CD4-positive, alpha-beta T cell treated with Interleukin-6 at 100 ng/mL for 8 hours (primary cell): ENCODE results near the gene KIF5B.
A peak's percentile ranks its signal among the peaks of the same experiment; 100 is the strongest.
"Not testable (repeated sequence)": the region's sequence is repeated elsewhere in the genome, so short reads cannot be mapped to it uniquely, and the experiment has no call there.

Experiments
- DNase-seq: peaks from one replicate; pipeline ENCODE4 v3.0.0-alpha.2; 2020; ENCODE audit warnings: mixed read lengths, low spot score

KIF5B gene

DNA sequence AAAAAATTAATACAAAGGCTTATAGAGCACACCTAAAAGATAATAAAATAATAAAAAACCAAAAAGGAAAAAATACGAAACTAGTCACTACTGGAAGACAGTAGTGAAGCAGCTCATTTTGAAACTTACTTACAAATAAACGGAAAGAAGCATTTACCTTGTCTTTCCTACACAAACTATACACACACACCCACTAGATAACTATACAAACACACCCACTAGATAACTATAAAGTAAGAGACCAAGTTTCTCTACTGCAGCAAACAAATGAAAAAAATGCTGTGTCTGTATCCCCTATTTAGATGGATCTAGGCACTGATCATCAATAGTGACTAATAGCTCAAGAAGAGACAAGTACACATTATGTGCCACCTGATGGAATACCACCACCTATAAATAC is 49.2 kb downstream of the KIF5B start:
- no peak for DNase-seq

DNA sequence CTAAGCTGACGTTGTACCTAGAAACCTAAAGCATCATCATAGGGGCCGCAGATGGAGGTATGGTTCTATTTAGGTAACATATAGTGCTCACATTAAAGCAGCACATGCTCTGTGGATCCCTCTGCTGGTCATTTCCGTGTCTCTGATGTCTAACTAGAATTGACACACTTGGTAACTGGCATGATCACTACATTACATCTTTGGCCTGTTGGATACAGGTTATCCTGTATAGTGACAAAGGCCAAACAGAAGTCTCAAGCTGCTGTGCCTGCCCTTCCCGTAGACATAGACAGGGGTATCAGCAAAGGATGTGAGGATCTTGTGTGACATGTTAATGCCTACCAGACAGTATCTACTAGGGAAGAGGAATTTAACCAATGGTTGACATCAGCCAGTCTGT is 51.2 kb downstream of the KIF5B start:
- peak; percentile 26 for DNase-seq

DNA sequence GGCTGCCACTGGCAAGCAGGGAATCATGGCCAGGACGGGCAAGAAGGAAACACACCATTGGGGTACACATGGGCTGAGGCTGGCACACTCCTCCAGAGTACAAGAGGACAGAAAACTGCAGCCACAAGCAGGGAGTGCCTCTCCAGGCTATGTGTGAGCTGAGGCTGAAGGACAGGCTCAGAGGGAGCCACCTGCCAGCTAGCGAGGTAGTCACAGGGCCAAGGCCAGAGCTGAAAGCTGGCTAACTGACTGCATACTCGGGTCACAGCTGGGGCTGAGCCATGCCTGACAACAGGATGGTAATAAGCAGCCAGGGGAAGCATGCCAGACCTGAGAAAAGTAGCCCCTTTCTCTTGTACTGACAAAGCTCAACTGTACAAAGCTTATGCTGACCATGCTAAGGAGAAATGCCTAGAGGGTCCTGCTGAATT is 52.0 kb downstream of the KIF5B start:
- no peak for DNase-seq

DNA sequence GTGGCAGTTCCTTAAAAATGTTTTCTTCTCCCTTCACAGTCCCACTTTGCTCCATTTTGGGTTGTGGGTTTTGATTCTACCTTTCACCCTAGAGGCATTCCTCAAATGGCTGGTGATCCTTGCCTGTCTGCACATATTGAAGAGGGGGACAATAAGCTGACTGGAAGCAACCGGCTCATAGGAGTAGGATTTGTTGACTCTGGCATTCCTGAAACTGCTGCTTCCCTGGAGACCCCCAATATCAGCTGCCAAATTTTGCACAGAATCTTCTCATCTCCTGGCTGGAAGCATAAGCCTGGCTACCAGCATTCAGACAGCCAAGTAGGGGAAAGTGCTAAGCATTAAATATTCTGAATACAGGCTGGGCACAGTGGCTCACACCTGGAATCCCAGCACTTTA is 53.7 kb downstream of the KIF5B start:
- DNase-seq: no peak

DNA sequence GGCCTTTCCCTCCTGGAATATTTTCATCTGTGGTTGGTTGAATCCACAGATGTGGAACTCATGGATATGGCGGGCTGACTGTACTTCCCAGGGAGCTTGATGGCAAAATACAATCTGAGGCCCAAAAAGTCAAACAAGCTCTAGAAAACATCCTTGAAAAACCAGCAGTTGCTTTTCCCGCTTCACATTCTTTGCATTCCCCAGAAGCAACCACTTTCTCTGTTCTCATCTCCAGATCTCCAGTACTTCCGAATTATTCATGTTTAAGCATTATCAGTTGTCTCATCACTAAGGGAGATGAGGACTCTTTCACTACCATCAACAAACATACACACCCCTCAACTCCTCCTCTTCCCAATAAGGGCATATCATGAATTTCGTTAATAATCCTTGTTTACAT is 55.3 kb downstream of the KIF5B start:
- no peak for DNase-seq

DNA sequence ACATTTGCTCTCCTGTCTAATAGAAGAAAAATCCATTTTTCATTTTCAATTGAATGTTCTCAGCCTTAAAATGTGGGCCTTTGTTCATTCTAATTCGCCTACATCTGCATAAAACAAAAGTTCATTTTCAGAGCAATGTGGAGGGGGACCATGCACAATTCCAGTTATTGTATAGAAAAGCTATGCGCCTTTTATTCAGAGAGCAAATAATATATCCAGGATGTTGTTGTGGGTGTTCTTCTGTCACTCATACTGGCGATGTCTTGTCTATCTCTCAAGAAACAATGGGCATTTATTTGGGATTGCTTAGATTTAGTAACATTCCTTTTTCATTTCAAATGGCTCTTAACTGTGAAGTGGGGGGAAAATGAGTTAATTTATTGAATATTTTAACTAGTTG is 56.4 kb downstream of the KIF5B start:
- no peak for DNase-seq

DNA sequence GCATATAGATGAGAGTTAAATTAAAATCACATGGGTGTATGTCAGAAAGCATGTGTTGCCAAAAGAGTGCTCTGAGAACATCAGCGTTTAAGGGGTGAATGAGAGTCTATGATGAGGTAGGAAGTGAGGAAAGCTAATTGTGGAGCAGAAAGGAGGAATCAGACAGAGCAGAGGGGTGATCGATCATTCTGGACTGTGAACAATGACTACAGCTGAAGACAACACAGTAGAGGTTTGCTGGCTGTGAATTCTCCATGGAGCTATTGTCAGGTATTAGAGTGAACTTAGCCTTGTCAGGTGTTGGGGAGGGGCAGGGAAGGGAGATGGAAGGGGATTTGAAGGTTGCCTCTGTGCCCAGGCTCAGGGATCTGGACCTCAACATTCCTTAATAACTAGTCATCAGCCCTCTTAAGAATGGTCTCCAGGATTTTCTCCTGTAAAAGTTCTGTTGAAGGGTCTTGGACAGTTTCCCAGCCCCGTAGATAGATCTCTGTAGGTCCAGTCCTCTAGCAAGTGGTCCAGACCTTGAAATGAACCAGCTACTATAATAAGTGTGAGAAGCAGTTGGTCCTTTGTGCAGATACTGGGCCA is 57.1 kb downstream of the KIF5B start:
- DNase-seq: no peak

DNA sequence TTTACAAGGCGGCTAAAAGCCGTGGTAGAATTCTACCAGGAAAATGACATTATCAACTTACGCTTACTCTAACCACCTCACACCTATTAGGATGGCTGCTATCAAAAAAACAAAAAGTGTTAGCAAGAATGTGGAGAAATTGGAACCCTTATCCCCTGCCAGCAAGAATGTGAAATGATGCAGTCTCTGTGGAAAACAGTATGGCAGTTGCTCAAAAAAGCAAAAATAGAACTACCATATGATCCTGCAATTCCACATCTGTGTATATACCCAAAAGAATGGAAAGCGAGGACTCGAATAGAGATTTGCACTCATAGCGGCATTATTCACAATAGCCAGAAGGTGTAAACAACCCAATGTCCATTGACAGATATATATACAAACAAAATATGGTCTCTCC is 61.3 kb downstream of the KIF5B start:
- no peak for DNase-seq

DNA sequence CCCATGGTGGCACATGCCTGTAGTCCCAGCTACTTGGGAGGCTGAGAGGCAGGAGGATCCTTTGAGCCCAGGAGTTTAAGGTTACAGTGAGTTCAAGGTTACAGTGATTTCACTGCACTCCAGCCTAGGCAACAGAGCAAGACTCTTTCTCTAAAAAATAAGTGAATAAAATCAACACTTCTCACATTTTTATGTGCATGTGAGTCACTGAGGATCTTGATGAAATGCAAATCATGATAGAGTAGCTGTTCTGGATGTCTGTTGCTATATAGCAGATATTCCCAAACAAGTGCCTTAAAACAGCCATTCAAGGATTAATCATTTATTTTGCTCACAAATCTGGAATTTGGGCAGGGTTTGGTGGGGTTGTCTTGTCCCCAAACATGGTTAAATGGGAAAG is 65.3 kb downstream of the KIF5B start:
- no peak for DNase-seq

DNA sequence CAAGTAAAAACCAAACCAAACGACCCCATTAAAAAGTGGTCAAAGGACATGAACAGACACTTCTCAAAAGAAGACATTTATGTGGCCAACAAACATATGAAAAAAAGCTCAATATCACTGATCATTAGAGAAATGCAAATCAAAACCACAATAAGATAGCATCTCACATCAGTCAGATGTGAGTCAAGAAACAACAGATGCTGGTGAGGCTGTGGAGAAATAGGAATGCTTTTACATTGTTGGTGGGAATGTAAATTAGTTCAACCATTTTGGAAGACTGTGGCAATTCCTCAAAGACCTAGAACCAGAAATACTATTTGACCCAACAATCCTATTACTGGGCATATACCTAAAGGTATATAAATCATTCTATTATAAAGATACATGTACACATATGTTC is 68.4 kb downstream of the KIF5B start:
- DNase-seq: not testable (repeated sequence)

DNA sequence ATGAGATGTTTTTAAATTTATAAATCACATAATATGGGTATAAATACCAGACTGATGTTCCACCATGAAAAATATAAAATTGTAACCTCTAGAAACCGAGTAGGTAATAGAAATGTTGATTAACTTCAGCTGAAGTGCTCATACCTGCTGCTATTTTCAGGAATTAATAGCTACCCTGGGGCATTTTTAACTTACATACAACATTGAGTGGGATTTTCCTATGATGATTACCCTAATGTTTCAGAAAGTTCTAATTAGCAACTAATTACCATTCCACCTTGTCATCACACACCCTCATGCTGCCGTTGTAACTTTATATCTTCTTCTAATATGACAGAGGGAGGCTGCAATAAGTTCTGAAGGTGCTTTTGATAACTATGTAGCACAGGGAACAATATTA is 74.1 kb downstream of the KIF5B start:
- no peak for DNase-seq

DNA sequence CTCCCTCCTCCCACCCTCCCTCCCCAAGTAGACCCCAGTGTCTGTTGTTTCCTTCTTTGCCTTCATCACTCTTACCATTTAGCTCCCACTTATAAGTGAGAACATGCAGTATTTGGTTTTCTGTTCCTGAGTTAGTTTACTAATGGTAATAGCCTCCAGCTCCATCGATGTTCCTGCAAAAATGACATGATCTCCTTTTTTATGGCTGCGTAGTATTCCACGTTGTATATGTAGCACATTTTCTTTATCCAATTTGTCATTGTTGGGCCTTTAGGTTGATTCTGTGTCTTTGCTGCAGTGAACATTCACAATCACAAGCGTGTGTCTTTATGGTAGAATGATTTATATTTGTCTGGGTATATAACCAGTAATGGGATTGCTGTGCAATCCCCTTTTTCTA is 75.8 kb downstream of the KIF5B start:
- no peak for DNase-seq

DNA sequence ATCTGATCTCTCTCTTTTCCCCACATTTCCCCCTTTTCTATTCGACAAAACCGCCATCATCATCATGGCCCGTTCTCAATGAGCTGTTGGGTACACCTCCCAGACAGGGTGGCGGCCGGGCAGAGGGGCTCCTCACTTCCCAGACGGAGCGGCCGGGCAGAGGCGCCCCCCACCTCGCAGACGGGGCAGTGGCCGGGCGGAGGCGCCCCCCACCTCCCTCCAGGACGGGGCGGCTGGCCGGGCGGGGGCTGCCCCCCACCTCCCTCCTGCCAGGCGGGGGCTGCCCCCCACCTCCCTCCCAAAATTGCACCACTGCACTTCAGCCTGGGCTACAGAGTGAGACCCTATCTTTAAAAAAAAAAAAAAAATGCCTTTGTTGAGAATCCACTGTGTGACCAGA is 77.2 kb downstream of the KIF5B start:
- DNase-seq: not testable (repeated sequence)

DNA sequence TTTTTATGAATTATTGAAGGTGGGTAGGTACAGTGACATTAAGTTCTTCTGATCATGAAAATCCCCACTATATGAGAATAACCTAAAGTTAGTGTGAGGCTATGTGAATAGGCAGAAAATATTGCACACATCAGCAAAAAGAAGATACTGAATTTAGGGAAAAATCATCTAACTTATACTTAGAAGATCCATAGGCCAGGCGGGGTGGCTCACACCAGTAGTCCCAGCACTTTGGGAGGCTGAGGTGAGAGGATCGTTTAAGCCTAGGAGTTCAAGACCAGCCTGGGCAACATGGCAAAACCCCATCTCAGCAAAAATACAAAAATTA is 78.1 kb downstream of the KIF5B start:
- no peak for DNase-seq

DNA sequence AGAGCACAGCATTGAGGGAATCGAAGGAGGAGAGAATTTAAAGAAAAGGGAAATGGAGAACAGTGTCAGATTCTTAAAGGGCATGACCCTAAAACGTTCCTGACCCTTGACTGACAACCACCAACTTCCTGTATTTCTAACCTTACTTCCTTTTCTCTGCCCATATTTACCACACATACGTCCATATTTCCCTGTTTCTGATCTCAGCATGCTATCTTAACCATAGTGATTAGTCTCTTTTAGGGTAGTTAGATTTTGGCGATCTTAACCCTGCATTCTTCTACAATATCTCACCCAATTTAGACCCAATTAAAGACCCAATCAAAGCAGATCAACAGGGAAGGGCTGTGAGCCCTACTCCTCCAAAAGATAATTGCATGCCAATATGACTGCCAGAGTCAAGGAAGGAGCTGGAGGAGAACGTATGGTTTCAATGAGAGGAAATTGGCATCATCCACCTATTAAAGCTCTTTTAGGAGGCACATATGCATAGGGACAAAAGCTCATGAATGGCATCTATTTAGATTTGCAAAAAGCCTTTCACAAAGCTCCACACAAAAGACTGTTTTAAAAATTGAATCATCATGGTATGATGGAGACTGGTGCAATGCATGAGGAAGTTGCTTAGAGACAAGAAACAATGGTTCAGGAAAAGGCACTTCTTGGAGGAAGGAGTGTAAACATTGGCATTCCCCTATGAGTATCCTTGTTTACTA is 78.6 kb downstream of the KIF5B start:
- DNase-seq: no peak

DNA sequence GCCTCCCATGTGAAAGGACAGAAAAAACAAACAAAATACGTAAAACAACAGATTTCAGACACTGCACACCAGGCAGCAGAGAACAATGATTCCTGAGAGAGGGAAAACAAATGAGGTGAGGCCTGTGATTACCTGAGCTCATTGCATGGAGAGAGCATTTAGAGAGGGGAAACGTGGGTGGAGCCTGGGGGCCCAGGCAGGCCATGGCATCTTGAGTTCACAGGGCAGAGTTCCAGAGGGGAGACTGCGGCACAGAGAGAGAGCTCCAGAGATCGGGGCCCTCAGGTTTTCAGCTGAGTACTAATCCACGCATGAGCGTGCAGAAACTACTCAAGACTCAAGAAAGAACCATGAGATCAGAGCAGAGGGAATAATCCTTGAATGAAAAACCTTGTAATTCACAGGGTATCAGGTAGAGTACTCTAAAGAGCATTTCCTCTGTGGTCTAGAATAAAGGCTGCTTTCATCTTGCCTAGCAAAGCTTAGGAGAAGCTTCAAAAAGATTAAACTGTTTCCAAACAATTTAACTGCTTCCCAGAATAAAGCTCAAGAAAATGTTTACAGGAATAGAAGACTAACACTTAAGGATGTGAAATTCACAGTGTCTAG is 81.0 kb downstream of the KIF5B start:
- no peak for DNase-seq

DNA sequence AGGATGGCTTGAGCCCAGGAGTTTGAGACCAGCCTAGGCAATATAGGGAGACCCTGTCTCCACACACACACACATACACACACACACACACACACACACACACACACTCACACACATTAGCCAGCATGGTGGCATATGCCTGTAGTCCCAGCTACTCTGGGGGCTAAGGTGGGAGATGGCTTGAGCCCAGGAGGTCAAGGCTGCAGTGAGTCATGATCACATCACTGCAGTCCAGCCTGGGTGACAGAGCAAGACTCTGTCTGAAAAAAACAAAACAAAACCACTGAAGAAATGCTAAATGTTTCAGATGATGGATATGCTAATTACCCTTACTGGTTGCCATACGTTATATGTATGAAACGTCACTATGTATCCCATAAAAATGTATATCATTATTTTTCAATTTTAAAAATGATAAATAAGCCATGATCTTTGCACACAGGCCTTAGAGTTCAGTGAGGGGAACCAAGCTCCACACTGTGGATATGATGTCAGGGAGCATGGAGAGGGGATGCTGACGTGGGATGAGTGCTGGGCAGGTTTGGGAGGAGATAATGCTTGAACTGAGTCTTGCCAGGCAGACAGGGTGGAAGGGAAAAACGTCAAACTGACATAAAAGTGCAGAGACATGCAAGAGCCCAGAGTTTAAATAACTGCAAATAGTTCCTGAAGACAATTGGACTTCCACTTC is 81.6 kb downstream of the KIF5B start:
- no peak for DNase-seq

DNA sequence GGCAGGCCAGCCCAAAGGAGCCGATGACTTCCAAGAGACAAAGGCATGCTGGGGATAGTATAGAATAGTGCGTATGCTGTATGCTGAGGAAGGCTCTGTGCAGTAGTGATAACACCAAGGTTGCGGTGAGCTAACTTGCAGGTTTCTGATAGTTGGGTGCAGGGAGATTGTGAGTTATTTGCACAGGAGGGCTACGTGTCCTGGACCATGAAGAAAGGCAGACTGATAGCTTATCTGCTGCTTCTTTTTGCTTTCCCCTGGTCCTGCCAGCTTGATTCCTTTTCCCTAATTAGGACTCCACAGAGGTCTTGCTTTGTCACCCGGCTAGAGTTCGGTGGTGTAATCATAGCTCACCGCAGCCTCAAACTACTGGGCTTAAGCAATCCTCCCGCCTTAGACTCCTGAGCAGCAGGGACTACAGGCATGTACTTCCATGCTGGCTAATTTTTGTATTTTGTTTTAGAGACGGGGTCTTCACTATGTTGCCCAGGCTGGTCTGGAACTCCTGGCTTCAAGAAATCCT is 83.6 kb downstream of the KIF5B start:
- no peak for DNase-seq

DNA sequence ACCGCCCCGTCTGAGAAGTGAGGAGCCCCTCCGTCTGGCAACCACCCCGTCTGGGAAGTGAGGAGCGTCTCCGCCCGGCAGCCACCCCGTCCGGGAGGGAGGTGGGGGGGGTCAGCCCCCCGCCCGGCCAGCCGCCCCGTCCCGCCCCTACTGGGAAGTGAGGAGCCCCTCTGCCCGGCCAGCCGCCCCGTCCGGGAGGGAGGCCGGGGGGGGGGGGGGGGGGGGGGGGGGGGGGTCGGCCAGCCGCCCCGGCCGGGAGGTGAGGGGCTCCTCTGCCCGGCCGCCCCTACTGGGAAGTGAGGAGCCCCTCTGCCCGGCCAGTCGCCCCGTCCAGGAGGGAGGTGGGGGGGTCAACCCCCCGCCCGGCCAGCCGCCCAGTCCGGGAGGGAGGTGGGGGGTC is 86.4 kb downstream of the KIF5B start:
- not testable (repeated sequence) for DNase-seq

DNA sequence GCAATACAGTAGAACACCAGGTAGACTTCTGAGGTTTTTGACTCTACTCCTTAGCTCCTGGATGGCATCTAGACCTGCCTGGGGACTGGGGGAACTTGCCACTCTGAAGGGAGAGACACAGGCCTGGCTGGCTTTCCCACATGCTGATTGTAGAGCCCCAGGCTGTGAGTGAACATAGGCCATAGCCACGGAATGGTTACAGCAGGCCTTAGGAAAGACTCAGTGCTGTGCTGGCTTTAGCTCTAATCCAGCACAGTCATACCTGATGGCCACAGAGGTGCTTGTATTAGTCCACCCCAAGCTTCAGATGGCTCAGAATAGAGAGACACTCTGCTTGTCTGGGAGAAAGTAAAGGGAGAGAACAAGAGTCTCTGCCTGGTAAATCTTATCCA is 92.6 kb downstream of the KIF5B start:
- no peak for DNase-seq

DNA sequence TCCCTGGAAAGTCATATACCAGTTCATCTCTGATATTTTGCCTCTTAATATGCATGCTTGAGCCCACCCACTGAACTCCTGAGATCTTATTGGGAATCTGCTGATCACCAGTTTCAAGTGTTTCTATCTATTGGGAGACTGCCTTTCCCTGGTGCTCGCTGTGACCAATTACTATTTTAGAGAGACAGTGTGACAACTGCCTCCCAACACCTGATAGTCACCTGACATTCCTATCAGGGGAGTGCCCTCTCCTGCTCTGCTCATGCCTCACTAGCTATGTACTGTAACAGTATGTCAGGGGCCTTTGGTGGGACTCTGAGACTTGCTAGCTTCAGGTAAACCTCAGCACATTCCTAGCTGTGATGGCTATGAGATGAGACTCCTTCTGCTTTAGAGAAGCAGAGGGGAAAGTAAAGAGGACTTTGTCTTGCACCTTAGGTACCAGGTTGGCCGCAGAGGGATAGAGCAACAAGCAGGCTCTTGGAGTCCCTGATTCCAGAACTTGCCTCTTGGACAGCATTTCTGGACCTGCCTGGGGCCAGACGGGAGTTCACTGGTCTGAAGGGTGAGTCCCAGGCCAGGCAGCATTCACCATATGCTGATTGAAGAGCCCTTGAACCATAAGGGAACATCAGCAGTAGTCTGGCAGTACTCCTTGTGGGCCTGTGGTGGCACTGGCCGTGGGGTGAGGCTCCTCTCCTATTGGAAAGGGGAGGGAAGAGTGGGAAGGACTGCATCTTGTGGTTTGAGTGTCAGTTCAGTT is 93.2 kb downstream of the KIF5B start:
- no peak for DNase-seq
